Ishikawa (cell line): ENCODE data around the gene LRRC39.

Source experiments
- CREB1 ChIP-seq: IDR thresholded peaks from 2 replicates; pipeline ENCODE4 v1.6.1; 2012; ENCODE audit warnings: low read depth
- EGR1 ChIP-seq: IDR thresholded peaks from 2 replicates; pipeline ENCODE4 v1.6.1; 2012
- EP300 ChIP-seq: IDR thresholded peaks from 2 replicates; pipeline ENCODE4 v1.6.1; 2012; ENCODE audit warnings: borderline replicate concordance
- NFIC ChIP-seq: IDR thresholded peaks from 2 replicates; pipeline ENCODE4 v1.6.1; 2012
- RAD21 ChIP-seq: IDR thresholded peaks from 2 replicates; pipeline ENCODE4 v1.6.1; 2012; ENCODE audit warnings: low read depth
- TAF1 ChIP-seq: IDR thresholded peaks from 2 replicates; pipeline ENCODE4 v1.6.1; 2012; ENCODE audit warnings: low read depth, mild to moderate bottlenecking
- YY1 ChIP-seq: IDR thresholded peaks from 2 replicates; pipeline ENCODE4 v1.6.1; 2012; ENCODE audit warnings: low read depth
- ZBTB7A ChIP-seq: IDR thresholded peaks from 2 replicates; pipeline ENCODE4 v1.6.1; 2012; ENCODE audit warnings: low read depth
- TF ChIP-seq, protein P1 (sequence below): IDR thresholded peaks from 2 replicates; pipeline ENCODE4 v1.6.1; 2012
- TF ChIP-seq, protein P2 (sequence below): IDR thresholded peaks from 2 replicates; pipeline ENCODE4 v1.6.1; 2012; ENCODE audit warnings: low read depth, mild to moderate bottlenecking

DNA sequence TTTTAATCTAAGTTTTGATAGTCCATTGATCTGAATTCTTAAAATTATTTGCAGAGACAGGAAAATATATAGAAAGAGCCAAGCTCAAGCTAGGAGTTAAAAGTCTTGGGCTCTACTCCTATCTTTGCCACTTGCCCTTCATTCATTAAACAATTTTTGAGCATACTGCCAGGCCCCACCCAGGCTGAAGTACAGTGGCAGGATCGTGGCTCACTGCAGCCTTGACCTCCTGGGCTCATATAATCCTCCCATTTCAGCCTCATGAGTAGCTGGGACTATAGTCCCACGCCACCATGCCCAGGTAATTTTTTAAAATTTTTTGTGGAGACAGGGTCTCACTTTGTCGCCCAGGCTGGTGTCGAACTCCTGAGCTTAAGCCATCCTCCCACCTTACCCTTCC lies 36.9 kb downstream of the LRRC39 start:
- TF ChIP-seq EP300 (no peak), YY1 (no peak), RAD21 (no peak), NFIC (no peak), TAF1 (no peak), ZBTB7A (no peak), EGR1 (no peak), CREB1 (no peak)
- TF ChIP-seq, protein P1, sequence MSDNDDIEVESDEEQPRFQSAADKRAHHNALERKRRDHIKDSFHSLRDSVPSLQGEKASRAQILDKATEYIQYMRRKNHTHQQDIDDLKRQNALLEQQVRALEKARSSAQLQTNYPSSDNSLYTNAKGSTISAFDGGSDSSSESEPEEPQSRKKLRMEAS: no peak
- TF ChIP-seq, protein P2, sequence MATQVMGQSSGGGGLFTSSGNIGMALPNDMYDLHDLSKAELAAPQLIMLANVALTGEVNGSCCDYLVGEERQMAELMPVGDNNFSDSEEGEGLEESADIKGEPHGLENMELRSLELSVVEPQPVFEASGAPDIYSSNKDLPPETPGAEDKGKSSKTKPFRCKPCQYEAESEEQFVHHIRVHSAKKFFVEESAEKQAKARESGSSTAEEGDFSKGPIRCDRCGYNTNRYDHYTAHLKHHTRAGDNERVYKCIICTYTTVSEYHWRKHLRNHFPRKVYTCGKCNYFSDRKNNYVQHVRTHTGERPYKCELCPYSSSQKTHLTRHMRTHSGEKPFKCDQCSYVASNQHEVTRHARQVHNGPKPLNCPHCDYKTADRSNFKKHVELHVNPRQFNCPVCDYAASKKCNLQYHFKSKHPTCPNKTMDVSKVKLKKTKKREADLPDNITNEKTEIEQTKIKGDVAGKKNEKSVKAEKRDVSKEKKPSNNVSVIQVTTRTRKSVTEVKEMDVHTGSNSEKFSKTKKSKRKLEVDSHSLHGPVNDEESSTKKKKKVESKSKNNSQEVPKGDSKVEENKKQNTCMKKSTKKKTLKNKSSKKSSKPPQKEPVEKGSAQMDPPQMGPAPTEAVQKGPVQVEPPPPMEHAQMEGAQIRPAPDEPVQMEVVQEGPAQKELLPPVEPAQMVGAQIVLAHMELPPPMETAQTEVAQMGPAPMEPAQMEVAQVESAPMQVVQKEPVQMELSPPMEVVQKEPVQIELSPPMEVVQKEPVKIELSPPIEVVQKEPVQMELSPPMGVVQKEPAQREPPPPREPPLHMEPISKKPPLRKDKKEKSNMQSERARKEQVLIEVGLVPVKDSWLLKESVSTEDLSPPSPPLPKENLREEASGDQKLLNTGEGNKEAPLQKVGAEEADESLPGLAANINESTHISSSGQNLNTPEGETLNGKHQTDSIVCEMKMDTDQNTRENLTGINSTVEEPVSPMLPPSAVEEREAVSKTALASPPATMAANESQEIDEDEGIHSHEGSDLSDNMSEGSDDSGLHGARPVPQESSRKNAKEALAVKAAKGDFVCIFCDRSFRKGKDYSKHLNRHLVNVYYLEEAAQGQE: no peak
